HG02884 (cell line): ENCODE measurements around the gene ERN1.

ENCODE experiments used
- ATAC-seq: cut with Tn5 transposase; IDR thresholded peaks from one replicate; pipeline ENCODE4 v1.9.1; 2021; ENCODE audit warnings: mild to moderate bottlenecking, moderate library complexity; ENCODE audit not compliant: unreplicated experiment

Gene ERN1

GRCh38 chr17:64113006-64113405 is 16.9 kb downstream of the ERN1 start:
- no peak for ATAC-seq

GRCh38 chr17:64111831-64112230 is 18.1 kb downstream of the ERN1 start:
- ATAC-seq: no peak

- no peak for ATAC-seq
Measured at GRCh38 chr17:64110379-64111152, 19.4 kb downstream of the ERN1 start.

- ATAC-seq: no peak
Measured at GRCh38 chr17:64109400-64109799, 20.5 kb downstream of the ERN1 start.

DNA sequence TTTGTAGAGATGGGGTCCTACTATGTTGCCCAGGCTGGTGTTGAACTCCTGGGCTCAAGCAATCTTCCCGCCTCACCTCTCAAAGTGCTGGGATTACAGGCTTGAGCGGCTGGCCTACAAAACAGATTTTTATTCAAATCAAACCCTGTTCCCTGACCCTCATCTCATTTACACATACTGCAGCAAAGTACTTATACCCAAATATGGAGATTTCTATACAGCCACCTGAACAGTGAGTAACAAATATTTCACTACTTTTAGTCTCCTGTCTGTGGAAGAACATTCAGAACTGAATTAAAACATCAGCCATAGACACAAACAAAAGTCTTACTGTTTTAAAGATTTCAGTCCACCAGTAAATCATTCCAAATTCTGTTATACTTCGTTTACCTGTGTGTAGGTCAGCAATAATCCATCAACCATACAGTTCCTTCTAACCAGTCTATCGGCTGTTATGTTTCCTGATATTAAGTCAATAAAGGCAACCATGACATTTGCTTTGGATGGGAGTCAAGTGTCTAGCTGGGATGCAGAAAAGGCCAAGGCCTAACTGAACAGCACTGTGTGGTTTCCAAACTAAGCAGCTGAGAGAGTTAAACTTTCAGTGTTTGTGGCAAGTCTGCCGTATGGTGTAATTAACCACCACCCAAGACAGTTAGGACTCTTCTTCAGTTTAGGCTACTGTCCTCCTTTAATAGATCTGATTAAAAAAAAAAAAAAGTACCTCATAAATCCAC is 22.3 kb downstream of the ERN1 start:
- no peak for ATAC-seq

GRCh38 chr17:64106918-64107317 is 23.0 kb downstream of the ERN1 start:
- no peak for ATAC-seq

- ATAC-seq: no peak
Measured at GRCh38 chr17:64103391-64104364, 26.3 kb downstream of the ERN1 start.

GRCh38 chr17:64102627-64103390 is 27.1 kb downstream of the ERN1 start:
- no peak for ATAC-seq

- no peak for ATAC-seq
Measured at GRCh38 chr17:64099543-64099942, 30.4 kb downstream of the ERN1 start.

DNA sequence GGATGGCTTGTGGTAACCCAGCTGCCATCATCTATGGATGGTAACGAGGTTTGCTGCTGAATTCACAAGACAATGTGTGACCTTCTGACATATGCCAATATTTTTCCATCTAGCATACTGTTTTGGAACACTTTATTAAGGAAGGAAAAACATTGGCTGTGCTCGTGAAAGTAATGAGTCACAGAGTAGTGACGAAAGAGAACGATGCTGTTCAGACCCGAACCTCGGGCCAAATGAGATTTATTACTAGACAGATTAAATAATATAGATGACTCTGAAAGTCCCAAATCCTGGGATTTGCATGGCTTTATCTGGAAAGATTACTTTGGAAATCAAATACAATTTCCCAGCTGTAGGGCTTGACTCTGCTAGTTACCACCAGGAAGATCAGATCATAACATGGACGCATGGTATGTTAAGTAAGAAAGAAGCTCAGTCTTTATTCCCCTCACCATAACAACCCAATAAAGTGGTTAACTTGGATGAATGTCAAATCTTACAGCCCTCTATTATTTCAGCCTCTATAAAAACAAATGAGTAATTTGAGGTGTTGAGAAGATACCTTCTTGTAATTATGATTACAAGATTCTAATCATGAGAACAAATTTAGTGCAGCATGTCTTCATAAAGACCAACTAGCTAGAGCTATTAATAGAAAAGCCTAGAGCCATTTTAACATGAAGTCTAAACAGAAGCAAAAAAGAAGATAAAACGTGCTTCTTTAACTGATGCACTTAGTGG is 32.6 kb downstream of the ERN1 start:
- no peak for ATAC-seq

DNA sequence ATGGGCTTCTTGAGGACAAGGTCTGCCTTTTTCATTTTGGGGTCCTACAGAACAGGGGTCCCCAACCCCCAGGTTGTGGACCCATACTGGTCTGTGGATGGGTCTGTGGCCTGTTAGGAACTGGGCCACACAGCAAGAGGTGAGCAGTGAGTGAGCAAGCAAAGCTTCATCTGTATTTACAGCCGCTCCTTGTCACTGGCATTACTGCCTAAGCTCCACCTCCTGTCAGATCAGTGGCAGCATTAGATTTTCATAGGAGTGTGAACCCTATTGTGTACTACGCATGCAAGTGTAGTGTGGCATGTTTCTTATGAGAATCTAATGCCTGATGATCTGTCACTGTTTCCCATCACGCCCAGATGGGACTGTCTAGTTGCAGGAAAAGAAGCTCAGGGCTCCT is 33.9 kb downstream of the ERN1 start:
- no peak for ATAC-seq

GRCh38 chr17:64095144-64095882 is 34.6 kb downstream of the ERN1 start:
- no peak for ATAC-seq

DNA sequence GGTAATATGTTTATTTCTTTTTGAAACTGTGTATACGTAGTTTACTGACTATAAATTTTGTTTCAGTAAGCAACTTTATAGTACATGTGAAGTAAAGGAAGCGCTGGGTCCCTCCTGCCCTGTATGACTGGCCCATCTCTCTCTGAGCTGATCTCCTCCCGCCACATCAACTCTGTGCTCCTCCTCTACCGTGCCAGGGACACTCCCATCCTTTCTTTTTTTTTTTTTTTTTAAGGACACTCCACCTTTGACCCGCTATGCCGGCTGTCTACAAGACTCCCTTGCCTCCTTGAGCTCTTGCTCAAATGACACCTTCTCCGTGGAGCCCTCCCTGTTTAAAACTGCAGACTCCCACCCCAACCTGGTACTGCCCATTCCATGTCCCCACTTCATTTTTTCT is 35.5 kb downstream of the ERN1 start:
- ATAC-seq: no peak

DNA sequence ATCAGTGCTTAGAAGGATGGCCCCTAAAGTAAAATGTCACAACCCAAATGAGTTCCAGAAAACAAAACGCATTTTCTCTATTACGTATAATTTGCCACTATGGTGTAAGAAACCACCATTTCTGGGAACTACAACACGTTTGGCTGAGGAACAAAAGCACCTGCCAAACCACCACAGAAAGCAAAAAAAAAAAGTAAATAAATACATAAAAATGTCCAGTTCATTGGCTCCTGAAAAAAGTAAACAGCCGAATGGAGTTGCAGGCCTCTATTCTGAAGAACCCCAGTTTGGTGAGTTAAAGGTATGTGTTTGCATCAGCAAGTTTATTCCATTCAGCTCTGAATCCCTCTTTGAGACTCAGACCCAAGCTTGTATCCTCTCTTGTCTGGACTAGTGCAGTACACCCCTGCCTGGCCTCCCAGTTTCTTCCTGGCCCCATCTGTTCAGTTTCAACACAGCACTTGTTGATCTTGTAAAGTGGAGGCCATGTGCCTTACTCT is 36.9 kb downstream of the ERN1 start:
- no peak for ATAC-seq

DNA sequence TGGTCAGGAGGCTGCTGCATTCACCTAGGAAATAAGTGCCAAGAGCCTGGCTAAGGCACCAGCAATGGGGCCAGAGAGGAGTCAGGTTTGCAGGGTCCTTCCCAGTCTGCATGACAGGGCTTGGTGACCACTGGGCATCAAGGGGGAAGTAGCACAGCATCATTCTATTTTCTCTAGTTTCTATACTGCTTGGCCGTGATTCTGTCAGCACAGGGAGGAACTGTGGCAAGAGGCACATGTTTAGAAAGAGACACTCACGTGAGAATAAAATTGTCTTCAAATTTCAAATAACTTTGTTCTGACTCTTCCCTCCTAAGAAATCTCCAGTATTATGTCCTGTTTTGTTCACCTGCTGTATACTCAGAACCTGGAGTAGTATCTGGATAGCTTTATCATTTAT is 37.8 kb downstream of the ERN1 start:
- no peak for ATAC-seq

- ATAC-seq: no peak
Measured at GRCh38 chr17:64091571-64091970, 38.4 kb downstream of the ERN1 start.

DNA sequence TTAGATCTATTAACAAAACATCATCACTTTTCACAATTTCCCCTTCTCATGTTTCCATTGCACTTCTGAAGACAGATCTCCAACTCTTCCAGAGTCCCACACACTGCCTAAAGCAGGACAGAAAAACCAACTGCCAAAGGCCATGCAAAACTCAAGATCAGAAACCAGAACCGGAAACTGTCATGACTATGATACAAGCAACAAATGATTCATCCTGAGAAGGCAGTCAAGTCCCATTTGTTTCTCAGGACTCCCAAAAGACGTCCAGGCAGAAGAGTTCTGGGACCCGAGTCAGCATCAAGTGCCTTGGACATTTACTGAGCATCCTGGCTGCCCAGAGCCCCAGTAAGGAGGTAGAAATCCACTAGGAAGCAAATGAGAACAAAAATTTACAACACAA is 38.8 kb downstream of the ERN1 start:
- no peak for ATAC-seq

DNA sequence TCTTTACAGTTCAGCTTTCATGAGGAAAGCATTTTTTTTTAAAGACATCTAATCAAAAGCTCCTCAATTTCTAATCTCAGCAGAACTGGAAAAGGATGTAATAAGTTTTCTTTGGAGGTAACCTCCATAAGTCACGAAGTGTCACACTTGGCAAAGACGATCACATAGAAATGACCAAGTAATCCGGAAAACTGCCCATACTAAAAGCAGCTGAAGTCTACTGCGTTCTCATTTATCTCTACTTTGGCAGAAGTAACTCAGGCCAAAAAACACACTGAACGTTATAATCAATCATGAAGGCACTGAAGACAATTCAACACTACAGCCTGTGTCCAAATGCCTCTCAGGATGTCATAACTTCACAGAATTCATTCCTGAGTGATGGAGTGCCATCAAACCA is 39.8 kb downstream of the ERN1 start:
- no peak for ATAC-seq
